Astrocyte (in vitro differentiated cells and primary cell): ENCODE measurements around the gene SLC44A5. TPM values are rescaled to one million over a fixed set of nuclear protein-coding genes. Genes with fewer than 3 reads are reported as not detected.
"Not testable (repeated sequence)": the region's sequence is repeated elsewhere in the genome, so short reads cannot be mapped to it uniquely, and the experiment has no call there.

Experiments
- DNase-seq: peaks from one replicate; pipeline ENCODE4 v3.0.0-alpha.2; 2010; ENCODE audit warnings: low read depth
- FAIRE-seq: peaks from 2 replicates; lab custom pipeline; 2011; peaks lifted over from hg19 to GRCh38; lab: Jason Lieb, UNC
- H2AFZ ChIP-seq: 2 replicates; pipeline ENCODE4 v1.6.0; 2012; ENCODE audit warnings: low read depth, low read length, inconsistent platforms
- H3K27ac ChIP-seq: 2 replicates; pipeline ENCODE4 v1.5.1; 2011; ENCODE audit warnings: low read depth, low read length, inconsistent platforms
- H3K27me3 ChIP-seq: 2 replicates; pipeline ENCODE4 v1.6.0; 2011; ENCODE audit warnings: low read length, inconsistent platforms; ENCODE audit not compliant: insufficient read depth
- H3K36me3 ChIP-seq: 2 replicates; pipeline ENCODE4 v1.5.1; 2011; ENCODE audit warnings: low read length, inconsistent platforms; ENCODE audit not compliant: insufficient read depth
- H3K4me1 ChIP-seq: 2 replicates; pipeline ENCODE4 v1.5.1; 2011; ENCODE audit warnings: low read length, inconsistent platforms; ENCODE audit not compliant: insufficient read depth
- H3K4me2 ChIP-seq: 2 replicates; pipeline ENCODE4 v1.6.0; 2012; ENCODE audit warnings: low read length, inconsistent platforms
- H3K4me3 ChIP-seq: 2 replicates; pipeline ENCODE4 v1.5.1; 2011; ENCODE audit warnings: low read depth, mild to moderate bottlenecking, low read length, inconsistent platforms; ENCODE audit not compliant: insufficient read depth
- H3K79me2 ChIP-seq: 2 replicates; pipeline ENCODE4 v1.6.0; 2012; ENCODE audit warnings: mild to moderate bottlenecking, low read length, inconsistent platforms; ENCODE audit not compliant: insufficient read depth
- H3K9ac ChIP-seq: 2 replicates; pipeline ENCODE4 v1.6.0; 2012; ENCODE audit warnings: mild to moderate bottlenecking, low read length, inconsistent platforms
- H3K9me3 ChIP-seq: 2 replicates; pipeline ENCODE4 v1.5.1; 2012; ENCODE audit warnings: low read depth, mild to moderate bottlenecking, low read length, inconsistent platforms; ENCODE audit not compliant: insufficient read depth
- H4K20me1 ChIP-seq: 2 replicates; pipeline ENCODE4 v1.6.0; 2012; ENCODE audit warnings: low read length, inconsistent platforms; ENCODE audit not compliant: insufficient read depth
- H3K27ac Mint-ChIP-seq: one replicate; pipeline ENCODE4 v1.8.0; 2021; ENCODE audit warnings: mild to moderate bottlenecking, mixed read lengths; ENCODE audit not compliant: unreplicated experiment
- H3K27me3 Mint-ChIP-seq: one replicate; pipeline ENCODE4 v1.8.0; 2021; ENCODE audit warnings: low read depth, mixed read lengths; ENCODE audit not compliant: unreplicated experiment
- H3K36me3 Mint-ChIP-seq: one replicate; pipeline ENCODE4 v1.8.0; 2021; ENCODE audit warnings: low read depth, mixed read lengths; ENCODE audit not compliant: unreplicated experiment
- H3K4me1 Mint-ChIP-seq: one replicate; pipeline ENCODE4 v1.8.0; 2021; ENCODE audit warnings: low read depth, mixed read lengths; ENCODE audit not compliant: unreplicated experiment
- H3K4me3 Mint-ChIP-seq: one replicate; pipeline ENCODE4 v1.8.0; 2021; ENCODE audit warnings: mild to moderate bottlenecking, moderate library complexity, mixed read lengths; ENCODE audit not compliant: unreplicated experiment
- H3K9me3 Mint-ChIP-seq: one replicate; pipeline ENCODE4 v1.8.0; 2021; ENCODE audit warnings: mild to moderate bottlenecking, mixed read lengths; ENCODE audit not compliant: unreplicated experiment
- EZH2 ChIP-seq: IDR thresholded peaks from 2 replicates; pipeline ENCODE4 v1.6.1; 2012; ENCODE audit warnings: mild to moderate bottlenecking, low read length, inconsistent platforms; ENCODE audit not compliant: insufficient read depth
- total RNA-seq: library from RNA; stranded (reverse); gene quantifications from 2 replicates; pipeline ENCODE4 v1.2.1, GENCODE V29; 2021
- TF ChIP-seq, protein P1 (sequence below): IDR thresholded peaks from 2 replicates; pipeline ENCODE4 v1.5.1; 2011; ENCODE audit warnings: low read depth, mild to moderate bottlenecking, inconsistent platforms, low read length, moderate library complexity; ENCODE audit not compliant: insufficient read depth

SLC44A5 gene
- total RNA-seq, 1 donor from 2014 or later = 2.2 TPM

- FAIRE-seq = no peak
- no peak overlapping the region for H3K9ac ChIP-seq
- H3K36me3 ChIP-seq = no peaks in the 10 kb centered on the region
- no peak overlapping the region for H3K4me2 ChIP-seq
- no peaks in the 10 kb centered on the region for H3K79me2 ChIP-seq
- no peaks in the 10 kb centered on the region for H3K9me3 ChIP-seq
- H3K4me1 ChIP-seq = no peaks in the 10 kb centered on the region
- H3K36me3 Mint-ChIP-seq = no peaks in the 10 kb centered on the region
- H3K4me3 ChIP-seq = no peak overlapping the region
- H3K4me3 Mint-ChIP-seq = no peak overlapping the region
- peaks cover 2% of the 10 kb centered on the region for H3K27me3 Mint-ChIP-seq
- DNase-seq = no peak
- H2AFZ ChIP-seq = no peak overlapping the region
- H4K20me1 ChIP-seq = no peaks in the 10 kb centered on the region
- no peak overlapping the region for H3K27ac ChIP-seq
- H3K27me3 ChIP-seq = no peaks in the 10 kb centered on the region
- TF ChIP-seq EZH2 = no peak
- TF ChIP-seq, protein P1, sequence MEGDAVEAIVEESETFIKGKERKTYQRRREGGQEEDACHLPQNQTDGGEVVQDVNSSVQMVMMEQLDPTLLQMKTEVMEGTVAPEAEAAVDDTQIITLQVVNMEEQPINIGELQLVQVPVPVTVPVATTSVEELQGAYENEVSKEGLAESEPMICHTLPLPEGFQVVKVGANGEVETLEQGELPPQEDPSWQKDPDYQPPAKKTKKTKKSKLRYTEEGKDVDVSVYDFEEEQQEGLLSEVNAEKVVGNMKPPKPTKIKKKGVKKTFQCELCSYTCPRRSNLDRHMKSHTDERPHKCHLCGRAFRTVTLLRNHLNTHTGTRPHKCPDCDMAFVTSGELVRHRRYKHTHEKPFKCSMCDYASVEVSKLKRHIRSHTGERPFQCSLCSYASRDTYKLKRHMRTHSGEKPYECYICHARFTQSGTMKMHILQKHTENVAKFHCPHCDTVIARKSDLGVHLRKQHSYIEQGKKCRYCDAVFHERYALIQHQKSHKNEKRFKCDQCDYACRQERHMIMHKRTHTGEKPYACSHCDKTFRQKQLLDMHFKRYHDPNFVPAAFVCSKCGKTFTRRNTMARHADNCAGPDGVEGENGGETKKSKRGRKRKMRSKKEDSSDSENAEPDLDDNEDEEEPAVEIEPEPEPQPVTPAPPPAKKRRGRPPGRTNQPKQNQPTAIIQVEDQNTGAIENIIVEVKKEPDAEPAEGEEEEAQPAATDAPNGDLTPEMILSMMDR = no peak
- H3K9me3 Mint-ChIP-seq = no peaks in the 10 kb centered on the region
- H3K4me1 Mint-ChIP-seq = no peaks in the 10 kb centered on the region
- no peak overlapping the region for H3K27ac Mint-ChIP-seq
Observed at GRCh38 chr1:75264112-75264511, 346.8 kb downstream of the SLC44A5 start.

DNA sequence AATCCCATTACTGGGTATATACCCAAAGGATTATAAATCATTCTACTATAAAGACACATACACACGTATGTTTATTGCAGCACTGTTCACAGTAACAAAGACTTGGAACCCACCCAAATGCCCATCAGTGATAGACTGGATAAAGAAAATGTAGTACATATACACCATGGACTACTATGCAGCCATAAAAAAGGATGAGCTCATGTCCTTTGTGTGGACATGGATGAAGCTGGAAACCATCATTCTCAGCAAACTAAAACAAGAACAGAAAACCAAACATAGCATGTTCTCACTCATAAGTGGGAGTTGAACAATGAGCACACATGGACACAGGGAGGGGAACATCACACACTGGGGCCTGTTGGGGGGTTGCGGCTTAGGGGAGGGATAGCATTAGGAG is 347.3 kb downstream of the SLC44A5 start:
- not testable (repeated sequence) for H3K4me1 Mint-ChIP-seq, H3K4me2 ChIP-seq, H3K36me3 ChIP-seq, H3K27ac Mint-ChIP-seq, H3K27me3 ChIP-seq, FAIRE-seq, H3K4me1 ChIP-seq, H2AFZ ChIP-seq, H3K4me3 Mint-ChIP-seq, H3K9me3 ChIP-seq, H3K9me3 Mint-ChIP-seq, H3K79me2 ChIP-seq, H3K27me3 Mint-ChIP-seq, H3K4me3 ChIP-seq, H3K27ac ChIP-seq, DNase-seq, H4K20me1 ChIP-seq, H3K36me3 Mint-ChIP-seq, H3K9ac ChIP-seq

DNA sequence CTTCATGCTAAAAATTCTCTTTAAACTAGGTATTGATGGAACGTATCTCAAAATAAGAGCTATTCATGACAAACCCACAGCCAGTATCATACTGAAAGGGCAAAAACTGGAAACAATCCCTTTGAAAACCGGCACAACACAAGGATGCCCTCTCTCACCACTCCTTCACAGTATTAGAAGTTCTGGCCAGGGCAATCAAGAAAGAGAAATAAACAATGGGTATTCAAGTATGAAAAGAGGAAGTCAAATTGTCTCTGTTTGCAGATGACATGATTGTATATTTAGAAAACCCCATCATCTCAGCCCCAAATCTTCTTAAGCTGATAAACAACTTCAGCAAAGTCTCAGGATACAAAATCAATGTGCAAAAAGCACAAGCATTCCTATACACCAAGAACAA is 349.0 kb downstream of the SLC44A5 start:
- H3K9me3 Mint-ChIP-seq, DNase-seq, H3K4me3 Mint-ChIP-seq: not testable (repeated sequence)

GRCh38 chr1:75258351-75258750 is 352.6 kb downstream of the SLC44A5 start:
- Mint-ChIP-seq H3K27me3 (peaks cover 2% of the 10 kb centered on the region), H3K36me3 (no peaks in the 10 kb centered on the region), H3K27ac (no peak overlapping the region), H3K4me1 (no peaks in the 10 kb centered on the region), H3K4me3 (no peak overlapping the region), H3K9me3 (no peaks in the 10 kb centered on the region)
- Histone ChIP-seq H3K9ac (no peak overlapping the region), H3K4me3 (no peak overlapping the region), H3K27ac (no peak overlapping the region), H3K4me2 (no peak overlapping the region), H3K9me3 (no peaks in the 10 kb centered on the region), H3K79me2 (no peaks in the 10 kb centered on the region), H2AFZ (no peak overlapping the region), H3K27me3 (no peaks in the 10 kb centered on the region), H4K20me1 (no peaks in the 10 kb centered on the region), H3K36me3 (no peaks in the 10 kb centered on the region), H3K4me1 (no peaks in the 10 kb centered on the region)
- DNase-seq (no peak), FAIRE-seq (no peak)
- TF ChIP-seq EZH2 = no peak
- TF ChIP-seq, protein P1 = no peak

More for the DNA sequence above, 349.0 kb downstream of the SLC44A5 start:
- H3K27me3 Mint-ChIP-seq, H3K36me3 ChIP-seq, H3K4me2 ChIP-seq, H3K9me3 ChIP-seq, H3K27ac ChIP-seq, H3K4me1 ChIP-seq, H3K27ac Mint-ChIP-seq, H3K4me3 ChIP-seq, H3K79me2 ChIP-seq, H3K27me3 ChIP-seq, H4K20me1 ChIP-seq, H3K36me3 Mint-ChIP-seq, H3K4me1 Mint-ChIP-seq, H3K9ac ChIP-seq, FAIRE-seq, H2AFZ ChIP-seq: not testable (repeated sequence)
